NCI-H1105 (cell line): ENCODE results near the gene CCL1.
"Not testable (repeated sequence)": the region's sequence is repeated elsewhere in the genome, so short reads cannot be mapped to it uniquely, and the experiment has no call there.

Source experiments
- DNase-seq: peaks from one replicate; lab custom pipeline; 2025; lab: John Stamatoyannopoulos, UW

Gene CCL1

DNA sequence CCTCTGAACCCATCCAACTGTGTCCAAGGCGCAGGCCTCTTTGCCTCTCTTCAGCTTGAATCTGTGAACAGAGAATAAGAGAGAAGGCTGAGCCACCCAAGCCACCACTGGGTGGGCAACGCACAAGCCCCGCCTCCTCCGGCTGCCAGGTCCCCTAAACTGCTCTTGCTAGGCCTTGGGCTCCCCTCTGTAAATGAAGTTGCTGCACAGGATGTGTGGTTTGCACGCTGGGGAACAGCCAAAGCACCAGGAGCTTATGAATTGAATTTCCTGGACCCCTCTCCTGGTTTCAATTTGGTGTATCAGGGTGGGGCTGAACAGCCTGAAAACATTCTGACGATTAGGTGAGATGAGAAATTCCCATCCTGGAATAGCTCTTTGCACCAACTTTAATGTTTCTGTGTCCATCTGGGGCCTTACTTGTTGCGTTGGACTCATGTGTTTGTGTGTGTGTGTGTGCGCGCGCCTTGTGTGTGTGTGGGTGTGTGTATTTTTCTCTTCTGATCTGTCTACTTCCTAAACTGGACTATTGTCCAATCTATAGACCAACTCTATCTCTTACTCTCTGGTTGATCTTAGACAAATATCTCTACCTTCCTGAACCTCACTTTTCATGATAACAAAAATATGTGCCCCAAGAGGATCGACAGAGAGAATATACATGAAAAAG is 2.3 kb downstream of the CCL1 start:
- no peak for DNase-seq

DNA sequence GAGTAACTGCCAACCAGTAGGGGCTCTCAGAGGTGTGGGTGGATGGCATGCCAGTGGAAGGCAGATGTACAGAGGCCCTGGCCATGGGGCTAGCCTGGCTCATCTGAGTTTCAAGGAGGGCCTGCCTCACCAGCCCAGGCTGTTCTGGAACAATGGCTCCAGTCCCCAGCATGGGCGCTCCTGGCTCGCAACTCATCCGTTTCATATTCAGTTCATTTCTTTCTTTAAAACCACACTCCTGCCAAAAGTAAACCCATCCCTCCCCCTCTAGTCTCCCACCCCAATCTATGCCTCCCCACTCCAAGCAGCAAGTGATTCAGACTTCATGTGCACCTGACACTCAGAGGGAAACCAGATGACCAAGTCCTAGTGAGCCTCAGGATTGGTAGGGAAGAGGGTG is 4.4 kb downstream of the CCL1 start:
- DNase-seq: no peak

DNA sequence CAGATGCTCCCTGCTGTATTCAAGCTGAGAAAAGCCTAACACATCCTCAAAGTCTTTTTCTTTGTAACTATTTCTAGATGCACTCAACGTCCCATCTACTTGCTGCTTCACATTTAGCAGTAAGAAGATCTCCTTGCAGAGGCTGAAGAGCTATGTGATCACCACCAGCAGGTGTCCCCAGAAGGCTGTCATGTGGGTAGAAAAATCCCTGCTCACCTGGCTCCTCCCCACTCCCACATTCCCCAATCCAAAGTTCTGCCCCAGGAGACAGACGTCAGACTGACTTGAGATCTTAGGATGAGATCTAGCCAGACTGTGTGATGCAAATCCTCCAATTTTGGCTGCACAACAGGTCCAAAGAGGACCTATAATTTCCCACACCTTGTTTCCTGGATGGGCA is 5.6 kb downstream of the CCL1 start:
- DNase-seq: no peak

DNA sequence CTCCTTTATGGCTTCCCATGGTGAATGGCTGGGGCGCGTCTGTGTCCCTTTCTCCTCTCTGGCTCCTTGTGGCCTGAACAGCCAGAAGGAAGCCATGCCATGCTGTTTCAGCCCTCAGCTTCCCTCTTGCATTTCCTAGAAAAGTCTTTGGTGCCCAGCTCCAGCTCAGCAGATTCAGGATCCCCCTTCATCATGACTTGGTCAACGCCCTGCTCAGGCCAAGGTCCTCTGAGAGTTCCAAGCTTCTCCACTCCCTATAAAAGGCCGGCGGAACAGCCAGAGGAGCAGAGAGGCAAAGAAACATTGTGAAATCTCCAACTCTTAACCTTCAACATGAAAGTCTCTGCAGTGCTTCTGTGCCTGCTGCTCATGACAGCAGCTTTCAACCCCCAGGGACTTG is 6.8 kb downstream of the CCL1 start, which contains the start of gene CCL13:
CCL13 (plus strand) TSS at position 287 of the 400 bp plus-strand sequence; CDS start at position 334, 47 bp downstream.
- DNase-seq: no peak

DNA sequence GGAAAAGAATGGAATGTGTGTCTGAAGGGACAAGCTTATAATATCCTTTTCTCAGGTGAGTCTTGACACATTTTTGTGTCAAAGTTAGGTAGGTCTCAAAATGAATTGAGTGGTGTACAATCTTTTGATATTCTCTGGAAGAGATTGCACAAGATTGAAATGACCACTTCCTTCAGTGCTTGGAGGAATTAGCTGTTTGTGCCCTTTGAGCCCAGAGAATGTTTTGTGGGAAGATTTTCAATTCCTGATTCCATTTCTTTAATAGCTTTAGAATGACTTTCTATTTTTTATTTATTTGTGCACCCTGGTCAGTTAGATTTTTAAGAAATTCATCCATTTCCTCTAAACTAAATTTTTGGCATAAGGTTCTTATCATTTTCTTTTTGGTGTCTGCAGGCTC is 8.4 kb downstream of the CCL1 start:
- no peak for DNase-seq

DNA sequence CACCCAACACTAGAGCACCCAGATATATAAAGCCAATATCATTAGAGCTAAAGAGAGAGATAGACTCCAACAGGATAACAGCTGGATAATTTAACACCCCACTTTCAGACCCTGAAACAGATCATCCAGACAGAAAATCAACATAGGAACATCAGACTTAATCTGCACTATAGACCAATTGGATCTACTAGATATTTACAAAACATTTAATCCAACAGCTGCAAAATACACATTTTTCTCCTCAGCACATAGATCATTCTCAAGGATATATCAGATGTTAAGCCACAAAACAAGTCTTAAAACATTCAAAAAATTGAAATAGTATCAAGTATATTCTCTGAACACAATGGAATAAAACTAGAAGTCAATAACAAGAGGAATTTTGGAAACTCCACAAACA is 10.8 kb downstream of the CCL1 start:
- no peak for DNase-seq

DNA sequence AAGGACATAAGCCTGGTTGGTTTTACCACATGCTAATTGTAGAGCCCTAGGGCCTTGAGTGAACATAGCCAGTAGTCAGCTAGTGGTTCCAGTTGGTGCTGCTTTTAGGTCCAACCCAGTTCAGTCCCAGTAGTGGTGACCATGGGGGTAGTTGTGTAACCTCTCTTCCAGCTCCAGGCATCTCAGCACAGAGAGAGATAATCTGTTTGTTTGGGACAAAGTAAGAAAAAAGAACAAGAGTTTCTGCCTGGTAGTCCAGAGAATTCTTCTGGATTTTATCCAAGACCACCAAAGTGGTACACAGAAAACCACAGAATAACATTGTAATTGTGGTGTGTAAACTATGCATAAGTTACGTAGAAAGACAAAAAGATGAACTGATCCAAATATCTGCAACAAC is 11.9 kb downstream of the CCL1 start:
- no peak for DNase-seq

DNA sequence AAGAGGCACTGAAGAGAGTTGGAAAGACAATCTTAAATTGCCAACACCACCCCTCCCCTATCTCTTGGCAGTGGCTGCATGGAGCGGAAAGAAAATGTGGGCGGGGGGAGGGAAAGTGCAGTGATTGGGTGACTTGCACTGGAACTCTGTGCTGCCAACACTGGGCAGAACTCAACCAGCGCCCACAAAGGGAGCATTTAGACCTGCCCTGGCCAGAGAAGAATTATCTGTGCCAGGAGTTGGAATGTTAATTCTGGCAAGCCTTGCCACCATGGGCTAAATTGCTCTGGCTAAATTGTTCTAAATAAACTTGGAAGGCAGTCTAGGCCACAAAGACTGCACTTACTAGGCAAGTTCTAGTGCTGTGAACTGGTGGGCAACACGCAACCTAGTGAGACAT is 13.3 kb downstream of the CCL1 start:
- DNase-seq: no peak

DNA sequence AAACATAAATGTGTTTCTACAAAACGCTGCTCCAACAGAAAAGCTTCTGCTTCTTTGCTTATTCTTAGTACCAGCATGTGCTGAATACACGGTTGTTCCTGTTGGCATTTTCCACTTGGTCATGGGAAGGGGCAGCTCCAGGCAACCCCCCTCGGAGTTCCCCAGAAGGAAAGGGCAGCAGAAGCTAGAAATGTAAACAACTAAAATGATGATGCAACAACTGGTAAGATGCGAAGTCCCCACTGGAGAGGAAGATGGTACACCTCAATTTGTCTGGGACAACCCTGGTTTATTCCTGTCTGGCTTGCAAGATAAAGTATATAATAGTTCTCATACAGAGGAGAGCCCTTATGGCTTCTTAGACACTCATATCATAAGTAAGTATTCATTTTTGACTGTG is 16.0 kb downstream of the CCL1 start:
- DNase-seq: no peak

DNA sequence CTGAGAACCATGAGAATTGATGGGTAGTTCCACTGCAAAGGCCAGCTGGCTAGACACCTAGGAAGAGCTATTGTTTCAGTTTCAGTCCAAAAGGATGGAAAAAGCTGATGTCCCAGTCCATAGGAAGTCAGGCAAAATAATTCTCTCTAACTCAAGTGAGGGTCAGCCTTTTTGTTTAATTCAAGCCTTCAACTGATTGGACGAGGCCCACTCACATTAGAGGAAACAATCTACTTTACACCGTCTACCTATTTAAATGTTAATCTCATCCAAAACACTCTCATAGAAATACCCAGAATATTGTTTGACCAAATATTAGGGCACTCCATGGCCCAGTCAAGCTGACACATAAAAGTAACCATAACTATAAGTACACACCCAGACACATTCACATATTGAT is 21.1 kb downstream of the CCL1 start:
- DNase-seq: no peak

DNA sequence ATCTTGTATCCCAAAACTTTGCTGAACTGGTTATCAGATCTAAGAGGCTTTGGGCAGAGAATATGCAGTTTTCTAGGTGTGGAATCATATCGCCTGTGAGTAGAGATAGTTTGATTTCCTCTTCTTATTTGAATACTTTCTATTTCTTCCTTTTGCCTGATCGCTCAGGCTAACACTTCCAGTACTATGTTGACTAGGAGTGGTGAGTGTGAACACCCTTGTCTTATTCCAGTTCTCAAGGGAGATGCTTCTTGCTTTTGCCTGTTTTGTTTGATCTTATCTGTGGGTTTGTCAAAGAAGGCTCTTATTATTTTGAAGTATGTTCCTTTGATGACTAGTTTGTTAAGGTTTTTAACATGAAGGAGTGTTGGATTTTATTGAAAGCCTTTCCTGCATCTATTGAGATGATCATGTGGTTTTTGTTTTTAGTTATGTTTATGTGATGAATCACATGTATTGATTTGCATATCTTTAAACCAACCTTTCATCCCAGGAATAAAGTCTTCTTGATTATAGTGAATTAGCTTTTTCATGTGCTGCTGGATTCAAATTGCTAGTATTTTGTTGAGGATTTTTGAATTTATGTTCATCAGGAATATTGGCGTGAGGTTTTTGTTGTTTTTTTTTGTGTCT is 23.8 kb downstream of the CCL1 start:
- no peak for DNase-seq

DNA sequence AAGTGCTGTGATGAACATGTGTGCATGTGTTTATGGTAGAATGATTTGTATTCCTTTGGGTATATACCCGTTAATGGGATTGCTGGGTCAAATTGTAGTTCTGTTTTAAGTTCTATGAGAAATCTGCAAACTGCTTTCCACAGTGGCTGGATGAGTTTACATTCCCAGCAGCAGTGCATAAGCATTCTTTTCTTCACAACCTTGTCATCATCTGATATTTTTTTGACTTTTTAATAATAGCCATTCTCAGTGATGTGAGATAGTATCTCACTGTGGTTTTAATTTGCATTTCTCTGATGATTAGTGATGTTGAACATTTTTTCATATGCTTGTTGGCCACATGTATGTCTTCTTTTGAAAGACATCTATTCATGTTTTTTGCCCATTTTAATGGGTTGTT is 25.3 kb downstream of the CCL1 start:
- no peak for DNase-seq

DNA sequence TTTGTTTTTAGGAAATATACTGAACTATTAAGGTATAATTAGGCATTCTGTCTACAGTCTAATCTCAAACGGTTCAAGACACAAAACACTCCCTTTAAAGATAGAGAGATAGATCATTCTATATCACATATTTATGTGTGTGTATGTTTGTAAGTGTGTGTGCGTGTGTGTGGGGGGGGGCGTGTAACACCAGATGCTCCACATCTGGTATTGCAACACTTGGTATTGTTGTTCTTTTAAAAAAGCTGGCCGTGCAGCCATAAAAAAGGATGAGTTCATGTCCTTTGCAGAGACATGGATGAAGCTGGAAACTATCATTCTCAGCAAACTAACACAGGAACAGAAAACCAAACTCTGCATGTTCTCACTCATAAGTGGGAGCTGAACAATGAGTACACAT is 35.5 kb downstream of the CCL1 start:
- not testable (repeated sequence) for DNase-seq

DNA sequence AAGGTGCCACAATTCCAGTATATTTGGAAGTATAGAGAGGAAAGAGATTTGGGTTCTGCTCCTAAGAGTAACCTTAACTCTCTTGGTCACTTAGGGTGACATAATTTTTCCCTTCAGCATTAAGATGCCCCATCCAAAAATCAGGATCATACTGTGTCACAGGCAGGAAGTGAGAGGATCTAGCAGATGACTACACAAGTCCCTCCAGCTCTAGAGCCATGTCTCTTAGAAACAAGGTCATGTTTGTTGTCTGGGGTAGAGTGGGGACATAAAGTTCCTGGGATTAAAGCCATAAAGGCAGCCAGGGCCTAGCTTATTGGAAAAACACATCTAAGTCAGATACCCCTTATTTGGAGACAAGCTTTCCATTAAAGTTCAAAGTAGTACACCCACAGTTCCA is 41.1 kb downstream of the CCL1 start:
- DNase-seq: no peak

DNA sequence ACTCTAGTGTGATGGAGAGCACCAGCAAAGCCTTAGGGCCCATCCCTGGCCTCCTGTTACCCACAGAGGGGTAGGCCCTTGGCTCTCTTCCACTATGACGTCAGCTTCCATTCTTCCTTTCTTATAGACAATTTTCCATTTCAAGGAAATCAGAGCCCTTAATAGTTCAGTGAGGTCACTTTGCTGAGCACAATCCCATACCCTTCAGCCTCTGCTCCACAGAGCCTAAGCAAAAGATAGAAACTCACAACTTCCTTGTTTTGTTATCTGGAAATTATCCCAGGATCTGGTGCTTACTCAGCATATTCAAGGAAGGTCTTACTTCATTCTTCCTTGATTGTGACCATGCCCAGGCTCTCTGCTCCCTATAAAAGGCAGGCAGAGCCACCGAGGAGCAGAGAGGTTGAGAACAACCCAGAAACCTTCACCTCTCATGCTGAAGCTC is 44.0 kb downstream of the CCL1 start, which contains the start of gene CCL8:
CCL8 (plus strand) TSS at position 397 of the 445 bp plus-strand sequence. CDS start 67 bp downstream, outside the sequence.
- DNase-seq: no peak

DNA sequence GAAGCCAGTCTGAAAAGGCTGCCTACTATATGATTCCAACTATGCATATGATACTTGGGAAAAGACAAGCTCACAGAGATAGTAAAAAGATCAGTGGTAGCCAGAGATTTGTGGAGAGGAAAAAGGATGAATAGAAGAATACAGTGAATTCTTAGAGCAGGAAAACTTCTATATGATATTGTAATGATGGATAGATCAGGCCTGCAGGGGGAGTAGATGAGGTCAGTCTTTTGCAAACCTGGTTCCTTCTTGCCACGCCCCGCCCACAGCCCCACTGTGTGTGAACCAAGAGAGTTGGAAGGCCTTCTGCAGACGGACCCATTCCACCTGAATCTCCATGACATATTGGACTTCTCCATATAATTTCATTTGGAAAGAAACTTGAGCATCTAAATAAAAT is 44.6 kb downstream of the CCL1 start:
- no peak for DNase-seq

DNA sequence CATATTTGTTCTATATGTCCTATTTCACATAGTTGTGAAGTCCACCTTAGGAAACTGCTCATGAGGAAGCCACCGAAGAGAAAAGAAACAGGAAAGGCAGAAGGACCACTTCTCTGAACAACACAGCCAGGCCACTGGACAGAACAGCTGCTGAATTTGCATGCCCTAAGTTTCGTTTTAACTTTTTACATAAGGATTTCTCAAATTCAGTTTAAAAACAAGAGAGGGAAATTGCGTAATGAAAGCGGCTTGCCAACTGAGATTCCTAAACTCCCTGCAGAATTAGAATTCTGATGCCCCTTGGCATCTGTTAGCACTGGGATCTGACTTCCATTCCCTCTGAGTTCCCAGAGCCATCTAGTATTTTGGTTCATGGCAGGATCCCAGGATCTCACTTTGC is 48.8 kb downstream of the CCL1 start:
- no peak for DNase-seq

DNA sequence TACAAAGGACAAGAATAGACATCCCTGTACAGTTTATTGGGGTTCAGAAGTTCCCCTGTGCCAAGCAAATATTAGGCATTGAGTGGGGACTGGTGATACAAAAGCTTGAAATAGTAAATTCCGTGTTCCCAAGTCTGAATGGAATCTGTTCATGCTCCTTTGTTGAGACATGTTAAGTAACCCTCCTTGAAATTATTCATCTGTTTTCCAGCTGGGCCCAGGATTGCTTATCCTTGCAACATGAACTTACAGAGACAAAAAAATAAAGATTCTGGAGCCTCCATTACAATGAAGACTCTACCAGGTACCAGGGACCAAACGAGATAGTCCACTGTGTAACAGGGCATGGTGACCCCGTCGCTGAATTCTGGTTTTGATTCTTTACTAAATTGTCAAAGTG is 49.9 kb downstream of the CCL1 start:
- DNase-seq: no peak

DNA sequence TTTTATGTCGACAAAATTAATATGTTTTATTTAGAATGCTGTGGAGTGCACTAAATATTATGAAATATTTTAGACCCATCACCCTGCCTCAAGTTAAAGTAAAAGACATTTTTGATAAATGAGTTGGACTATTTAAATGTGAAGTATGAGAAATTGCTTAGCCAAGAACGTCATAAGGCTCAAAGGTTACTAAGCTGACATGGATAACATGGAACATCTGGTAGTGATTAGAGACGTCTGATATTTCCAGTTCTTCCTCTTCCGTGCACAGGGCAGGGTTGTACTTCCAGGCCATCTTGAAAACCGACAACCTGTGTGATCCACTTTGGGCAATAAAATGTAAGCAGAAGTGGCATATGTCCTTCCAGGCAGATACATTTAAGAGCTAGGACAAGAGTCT is 51.0 kb downstream of the CCL1 start:
- DNase-seq: no peak

DNA sequence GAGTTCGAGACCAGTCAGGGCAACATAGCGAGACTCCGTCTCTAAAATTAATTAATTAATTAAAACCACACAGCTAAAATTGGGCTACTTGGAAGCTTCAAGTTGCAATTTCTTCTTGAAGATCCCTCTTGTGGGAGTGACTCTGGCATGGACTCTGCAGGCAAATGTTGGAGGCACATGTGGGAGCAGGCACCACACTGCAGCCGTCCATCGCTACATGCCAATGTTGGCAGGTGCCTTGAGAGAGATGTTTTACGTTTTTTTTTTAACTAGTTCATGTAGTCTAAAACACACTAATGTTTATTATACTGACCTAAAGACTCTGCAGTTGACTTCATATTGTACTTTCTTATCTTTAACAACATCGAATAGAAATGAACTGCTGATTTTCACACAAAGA is 51.7 kb downstream of the CCL1 start:
- no peak for DNase-seq
